DMS 273 (cell line): ENCODE measurements around the gene PRDM16.

Experiments used
- DNase-seq: peaks from one replicate; lab custom pipeline; 2025; ENCODE audit not compliant: unreplicated experiment; lab: John Stamatoyannopoulos, UW

The PRDM16 gene

DNA sequence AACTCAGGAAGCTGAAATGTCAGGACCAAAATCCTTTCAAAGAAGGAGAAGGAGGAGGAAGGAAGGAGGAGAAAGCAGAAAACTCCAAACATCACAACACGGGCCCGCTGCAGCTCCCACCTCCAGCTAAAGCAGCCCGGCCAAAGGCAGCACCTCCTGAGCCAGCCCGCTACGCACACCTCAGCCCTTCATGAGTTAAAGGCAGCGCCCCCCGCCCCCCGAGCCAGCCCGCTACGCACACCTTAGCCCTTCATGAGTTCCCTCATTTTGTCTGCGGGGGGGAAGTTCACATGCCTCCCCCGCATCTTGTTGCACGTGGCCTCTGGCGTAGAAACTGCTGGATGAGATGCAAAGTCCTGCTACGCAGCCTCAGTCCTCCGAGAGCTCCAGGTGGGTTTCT, 294.8 kb downstream of the PRDM16 start:
- no peak for DNase-seq

DNA sequence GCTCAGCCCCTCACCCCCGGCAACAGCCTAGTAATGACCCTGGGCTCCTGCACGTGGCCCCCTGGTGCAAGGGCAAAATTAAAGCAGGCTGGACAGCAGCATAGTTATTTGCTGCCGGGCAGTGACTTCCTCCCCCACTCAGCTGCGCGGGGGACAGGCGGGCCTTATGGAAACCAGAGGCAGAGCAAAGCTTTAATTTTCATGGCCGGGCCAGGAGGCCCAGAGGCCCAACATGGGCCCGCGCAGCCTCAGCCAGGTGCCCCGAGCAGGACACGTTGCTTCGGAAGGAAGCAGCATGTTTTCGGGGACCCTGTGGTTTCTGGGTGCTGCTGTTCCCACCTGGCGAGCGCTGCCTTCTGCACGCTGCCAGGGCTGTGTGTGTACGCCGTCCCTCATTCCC, 295.5 kb downstream of the PRDM16 start:
- DNase-seq = no peak

DNA sequence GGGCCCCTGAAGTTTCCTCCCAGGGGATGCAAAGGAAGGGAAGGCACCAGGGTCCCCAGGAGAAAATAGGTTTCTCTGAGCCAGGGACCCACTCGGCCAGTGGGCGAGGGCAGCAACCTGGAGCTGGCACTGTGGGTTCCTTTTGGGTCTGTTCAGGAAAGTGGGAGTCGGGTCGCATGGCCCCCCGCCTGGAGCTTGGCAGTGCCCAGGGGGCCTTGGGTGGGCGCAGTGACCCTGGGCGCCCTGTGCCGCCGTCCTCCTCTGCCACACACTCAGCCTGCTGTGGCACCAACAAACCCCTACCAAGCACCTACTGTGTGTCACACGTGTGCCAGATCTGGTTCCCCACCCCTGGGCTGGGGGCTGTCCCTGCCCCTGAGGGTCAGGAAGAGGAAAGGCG, 296.0 kb downstream of the PRDM16 start:
- DNase-seq = no peak

DNA sequence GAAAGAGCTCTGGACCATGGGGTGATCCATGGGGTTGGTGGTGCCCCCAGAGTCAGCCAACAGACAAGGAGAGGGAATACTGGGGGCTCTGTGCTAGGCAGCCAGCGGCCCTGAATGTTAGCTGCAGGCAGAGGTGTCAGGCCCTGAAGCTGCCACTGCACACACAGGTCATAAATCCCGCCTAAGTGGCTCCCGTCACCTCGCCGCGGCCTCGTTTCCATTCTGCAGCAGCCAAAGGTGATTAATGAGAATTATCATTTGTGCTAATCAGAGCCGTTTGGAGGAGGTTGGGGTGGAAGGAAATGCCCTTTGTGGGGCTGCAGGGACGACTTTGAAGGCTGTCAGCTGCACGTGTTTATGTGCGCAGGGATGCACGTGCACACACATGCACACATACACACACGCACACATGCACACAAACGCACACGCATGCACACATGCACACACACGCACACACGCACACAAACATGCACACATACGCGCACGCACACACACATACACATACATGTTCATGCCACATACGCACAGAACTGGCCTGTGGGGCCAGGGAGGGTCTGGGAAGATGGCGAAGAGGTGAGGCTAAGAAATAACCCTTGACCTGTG, 296.6 kb downstream of the PRDM16 start:
- no peak for DNase-seq

DNA sequence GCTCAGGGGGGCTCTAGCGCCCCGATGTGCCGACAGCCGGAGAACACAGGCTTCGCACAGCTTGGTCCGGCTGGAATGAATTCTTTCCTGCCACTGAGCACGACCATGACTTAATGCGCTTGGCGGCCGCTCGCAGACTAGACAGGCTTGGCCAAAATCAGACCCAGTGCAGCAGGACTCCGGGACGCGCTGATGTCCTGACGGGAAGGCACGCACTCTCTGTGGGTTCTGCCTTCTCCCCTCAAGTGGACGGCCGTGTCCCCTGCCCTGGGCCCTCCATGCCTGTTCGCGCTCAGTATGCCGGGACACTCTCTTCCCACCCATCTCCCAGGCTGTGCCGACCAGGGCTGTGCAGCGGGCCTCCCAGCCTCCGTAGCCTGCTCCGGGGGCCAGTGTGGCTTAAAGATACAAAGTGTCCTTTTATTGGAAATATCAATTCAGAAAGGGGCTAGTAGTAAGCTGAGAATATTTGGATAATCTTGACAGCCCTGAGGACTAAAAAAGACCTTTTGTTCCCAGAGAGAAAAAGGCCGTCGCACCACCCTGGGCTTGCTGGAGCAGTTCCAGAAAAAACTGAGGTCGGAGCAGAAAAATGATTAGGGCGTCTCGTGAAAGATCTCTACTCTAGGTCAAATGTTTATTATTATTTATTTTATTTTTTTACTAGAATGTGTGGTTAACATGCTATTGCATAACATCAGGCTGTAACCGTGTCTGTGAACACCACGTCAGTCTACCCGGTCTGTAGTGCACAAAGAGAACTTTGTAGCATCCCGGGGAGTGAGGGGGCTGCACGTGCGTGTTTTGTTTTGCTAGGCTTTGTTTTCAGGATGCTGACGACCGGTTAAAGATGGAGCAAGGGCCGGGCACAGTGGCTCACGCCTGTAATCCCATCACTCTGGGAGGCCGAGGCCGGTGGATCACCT, 297.4 kb downstream of the PRDM16 start:
- DNase-seq = no peak

DNA sequence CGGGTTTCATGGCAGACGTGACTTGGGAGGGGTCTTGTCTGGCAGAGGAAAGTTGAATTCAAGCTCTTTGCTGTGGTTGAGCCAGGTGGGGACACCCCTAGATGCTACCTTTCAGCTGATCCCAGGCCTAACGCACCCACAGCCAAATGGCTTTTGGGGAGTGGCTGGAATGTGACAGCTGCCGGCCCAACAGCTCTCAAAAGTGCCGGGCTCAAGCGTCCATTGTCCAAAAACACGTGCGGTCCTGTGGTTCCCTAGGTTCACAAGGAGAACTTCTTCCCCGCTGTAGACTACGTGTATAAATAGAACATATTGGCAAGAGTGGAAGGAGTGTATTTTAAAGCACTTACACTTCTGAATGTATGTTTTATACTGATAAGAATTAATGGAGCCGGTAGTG, 298.4 kb downstream of the PRDM16 start:
- no peak for DNase-seq

DNA sequence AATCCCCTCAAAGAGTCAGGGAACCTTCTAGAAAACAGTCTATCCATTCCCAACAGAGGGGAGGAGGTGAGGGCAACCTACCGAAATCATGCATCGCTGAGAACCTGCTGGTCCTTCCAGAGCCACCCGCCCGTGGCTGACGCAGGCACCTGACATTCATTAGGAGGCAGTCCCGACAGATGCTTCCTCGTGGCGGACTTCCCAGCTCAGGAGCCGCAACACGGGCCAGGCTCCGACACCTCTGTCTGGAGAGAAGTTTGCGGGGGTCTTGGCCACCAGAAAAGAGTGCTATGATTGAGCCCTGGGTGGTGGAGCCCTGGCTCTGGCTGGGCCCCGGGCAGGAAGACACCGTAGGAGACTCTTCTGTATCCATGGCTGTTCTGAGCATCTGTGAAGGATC, 299.1 kb downstream of the PRDM16 start:
- DNase-seq = no peak

DNA sequence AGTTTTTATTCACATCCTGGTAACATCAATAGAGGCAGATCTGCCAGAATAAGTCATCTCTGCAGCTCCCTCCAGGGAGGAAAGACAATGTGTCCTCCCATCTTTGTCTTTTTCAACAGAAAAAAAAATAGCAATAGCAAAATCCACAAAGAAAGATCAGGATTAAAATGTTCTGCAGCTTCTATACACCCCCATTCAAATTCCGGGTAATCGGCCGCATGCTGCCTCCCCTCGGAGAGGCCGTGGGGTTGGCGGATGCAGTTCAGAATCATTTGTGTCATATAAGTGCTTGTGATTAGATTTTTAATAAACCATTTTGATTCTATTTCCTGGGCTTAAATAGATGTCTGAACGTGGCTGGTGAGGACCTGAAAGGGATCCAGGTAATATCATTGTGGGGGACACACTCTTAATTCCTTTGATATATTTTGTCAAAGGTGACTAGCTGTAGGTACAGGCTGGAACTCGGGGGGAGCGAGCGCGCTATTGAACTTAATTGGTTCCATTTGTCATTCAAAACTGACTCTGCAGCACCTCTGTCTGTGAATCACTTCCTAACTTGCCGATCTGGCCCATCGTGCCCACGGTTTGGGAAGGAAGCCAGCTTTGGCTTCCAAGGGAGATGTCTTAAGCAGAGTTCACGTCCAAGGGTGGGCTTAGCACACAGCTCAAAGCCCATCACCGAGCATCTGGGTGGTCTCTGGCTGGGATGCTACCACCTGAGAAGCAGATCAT, 299.9 kb downstream of the PRDM16 start:
- no peak for DNase-seq

DNA sequence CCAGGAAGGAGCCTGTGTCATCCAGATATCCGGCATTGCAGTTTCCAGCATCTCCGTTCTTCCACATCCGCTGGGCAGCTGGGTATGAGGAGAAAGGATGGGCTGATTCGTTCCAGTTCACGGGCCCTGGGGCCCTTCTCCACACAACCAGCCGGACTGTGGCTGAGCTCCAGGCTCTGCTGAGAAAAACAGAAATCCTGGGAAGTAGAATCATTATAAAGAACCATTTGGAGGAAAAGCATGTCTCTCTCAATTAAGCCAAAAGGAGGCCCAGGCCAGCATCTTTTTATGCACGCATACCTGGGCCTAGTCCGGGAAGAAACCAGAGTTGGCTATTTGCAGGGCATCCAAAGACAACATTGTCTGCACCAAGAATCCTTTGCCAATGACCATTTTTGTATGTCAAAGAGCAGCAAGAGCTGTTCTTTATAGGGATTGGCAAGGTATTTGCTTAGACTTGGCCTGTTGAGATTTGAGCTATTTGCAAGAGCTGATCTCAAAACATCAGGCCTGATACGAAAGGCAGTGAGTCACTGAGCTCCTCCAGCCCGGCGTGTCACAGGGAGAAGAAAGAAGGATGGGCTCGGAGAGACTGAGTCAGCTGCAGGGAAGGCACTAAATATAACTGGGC, 300.6 kb downstream of the PRDM16 start:
- no peak for DNase-seq

DNA sequence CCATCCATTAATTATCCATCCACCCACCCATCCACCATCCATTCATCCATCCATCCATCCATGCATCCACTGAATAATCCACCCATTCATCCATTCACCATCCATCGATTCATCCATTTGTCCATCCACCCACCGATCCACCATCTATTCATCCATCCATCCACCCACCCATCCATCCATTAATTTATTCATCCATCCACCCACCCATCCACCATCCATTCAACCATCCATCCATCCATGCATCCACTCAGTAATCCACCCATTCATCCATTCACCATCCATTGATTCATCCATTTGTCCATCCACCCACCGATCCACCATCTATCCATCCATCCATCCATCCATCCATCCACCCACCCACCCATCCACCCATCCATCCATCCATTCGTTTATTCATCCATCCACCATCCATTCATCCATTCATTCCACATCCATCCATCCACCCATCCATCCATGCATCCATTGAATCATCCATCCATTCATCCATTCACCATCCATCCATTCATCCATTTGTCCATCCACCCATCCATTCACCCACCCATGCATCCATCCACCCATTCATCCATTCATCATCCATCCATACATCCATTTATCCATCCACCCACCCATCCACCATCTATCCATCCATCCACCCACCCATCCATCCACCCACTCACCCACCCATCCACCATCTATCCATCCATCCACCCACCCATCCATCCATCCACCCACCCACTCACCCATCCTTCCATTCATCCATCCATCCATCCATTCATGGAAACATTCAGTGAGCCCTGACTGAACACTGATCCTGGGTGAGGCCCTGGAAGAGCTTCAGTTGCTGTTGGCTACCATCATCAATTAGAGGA, 302.1 kb downstream of the PRDM16 start:
- DNase-seq = no peak

DNA sequence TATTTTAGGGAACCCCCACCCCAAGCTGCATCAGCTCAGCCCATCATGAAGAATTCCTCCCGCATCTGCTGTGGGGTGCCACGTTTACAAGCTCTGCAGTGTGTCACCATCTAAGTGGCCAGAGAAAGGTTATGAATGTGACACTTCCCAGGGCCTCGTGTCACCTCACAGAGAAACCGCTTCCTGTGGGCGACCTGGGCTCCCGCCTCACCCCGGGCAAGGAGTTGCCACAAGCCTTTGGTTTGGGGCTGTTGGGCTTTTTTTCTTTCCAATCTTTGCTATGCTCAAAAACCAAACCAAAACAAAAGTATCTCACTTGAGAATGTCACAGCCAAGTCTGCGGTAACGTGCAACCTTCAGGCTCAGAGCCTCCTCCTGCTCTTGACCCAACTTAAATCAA, 303.3 kb downstream of the PRDM16 start:
- no peak for DNase-seq

DNA sequence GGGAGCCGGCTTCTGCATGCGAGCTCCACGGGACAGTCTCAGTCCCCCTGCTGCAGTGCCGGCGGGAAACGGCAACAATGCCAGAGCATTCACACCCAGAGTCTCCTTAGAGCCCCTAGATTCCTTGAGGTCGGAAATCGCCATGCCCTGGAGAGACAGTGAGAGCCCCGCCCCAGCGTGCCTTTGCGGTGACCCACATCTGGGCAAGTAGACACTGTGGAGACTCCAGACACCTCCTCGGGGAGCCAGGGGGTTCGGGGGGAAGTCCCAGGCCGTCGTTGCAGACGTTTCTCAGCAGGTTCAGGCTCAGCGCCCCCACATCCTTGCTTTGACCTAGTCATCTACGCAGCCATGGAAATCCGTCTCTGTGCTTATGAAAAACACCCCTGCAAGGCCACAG, 304.2 kb downstream of the PRDM16 start:
- DNase-seq = no peak

DNA sequence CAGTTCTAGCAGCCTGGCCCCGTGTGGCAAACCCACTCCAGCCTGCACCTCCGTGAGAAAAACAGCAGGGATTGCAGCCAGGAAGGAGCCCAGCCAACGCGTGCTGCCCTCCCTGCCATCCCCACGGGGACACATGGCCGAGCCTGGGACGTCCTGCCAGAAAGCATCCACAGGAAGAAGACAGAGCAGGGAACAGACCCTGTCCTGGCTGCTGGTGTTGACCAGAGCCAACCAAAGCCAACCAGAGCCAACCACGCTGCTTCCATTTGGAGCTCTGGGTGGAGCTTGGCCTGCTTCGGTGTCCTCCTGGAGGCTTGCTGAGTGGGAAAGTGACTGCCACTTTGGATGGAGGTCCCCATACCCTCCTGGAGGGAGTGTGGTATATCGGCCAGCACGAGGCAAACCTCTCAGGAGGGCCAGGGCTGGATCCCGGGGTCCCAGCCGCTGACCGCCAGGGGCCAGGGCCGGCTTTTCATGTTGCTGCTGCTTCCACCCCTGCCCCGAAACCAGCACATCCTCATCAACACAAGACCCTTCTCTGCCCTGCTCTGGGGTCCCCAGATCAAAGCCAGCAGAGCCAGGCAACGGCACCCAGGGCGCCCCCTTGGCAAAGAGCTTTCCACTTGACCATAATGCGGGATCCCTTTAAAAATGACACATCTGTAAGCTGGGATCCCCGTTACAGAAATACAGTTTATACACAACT, 304.9 kb downstream of the PRDM16 start:
- DNase-seq = no peak

DNA sequence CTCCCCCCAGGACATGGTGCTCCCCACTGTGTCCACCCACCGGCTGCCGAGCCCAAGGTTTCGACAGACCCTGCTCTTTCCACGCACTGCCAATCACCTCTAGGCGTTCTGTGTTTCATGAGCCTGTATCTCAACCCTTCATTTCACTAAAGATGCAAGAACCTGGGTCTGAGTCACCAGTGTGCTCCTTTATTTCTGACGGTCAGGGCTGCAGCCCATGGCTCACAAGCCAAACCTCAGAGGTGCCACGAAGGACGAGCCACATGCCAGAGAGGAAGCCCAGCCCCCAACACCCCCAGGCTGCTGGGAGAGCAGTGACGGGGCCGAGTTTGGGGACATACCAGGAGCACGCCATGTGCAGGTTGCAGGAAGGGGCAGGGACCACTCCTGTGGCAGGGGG, 306.2 kb downstream of the PRDM16 start:
- DNase-seq = no peak

DNA sequence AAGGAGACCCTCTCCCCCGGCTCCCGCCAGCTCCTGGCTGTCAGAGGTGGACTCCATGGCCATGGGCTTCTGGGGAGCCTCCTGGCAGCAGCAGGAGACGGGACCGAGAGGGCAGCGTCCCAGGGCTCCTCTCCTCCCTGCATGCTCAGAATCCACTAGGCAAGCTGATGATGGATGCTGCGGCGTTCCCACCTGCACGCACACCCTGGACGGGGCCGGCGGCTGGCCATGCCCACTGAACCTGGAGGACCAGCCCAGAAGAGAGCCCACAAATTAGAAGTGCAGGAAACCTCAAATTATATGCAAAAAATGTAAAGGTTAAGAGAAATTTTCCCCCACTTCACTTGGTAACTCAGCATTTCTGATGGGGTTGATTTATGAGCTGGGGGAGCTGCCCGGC, 308.2 kb downstream of the PRDM16 start:
- no peak for DNase-seq

DNA sequence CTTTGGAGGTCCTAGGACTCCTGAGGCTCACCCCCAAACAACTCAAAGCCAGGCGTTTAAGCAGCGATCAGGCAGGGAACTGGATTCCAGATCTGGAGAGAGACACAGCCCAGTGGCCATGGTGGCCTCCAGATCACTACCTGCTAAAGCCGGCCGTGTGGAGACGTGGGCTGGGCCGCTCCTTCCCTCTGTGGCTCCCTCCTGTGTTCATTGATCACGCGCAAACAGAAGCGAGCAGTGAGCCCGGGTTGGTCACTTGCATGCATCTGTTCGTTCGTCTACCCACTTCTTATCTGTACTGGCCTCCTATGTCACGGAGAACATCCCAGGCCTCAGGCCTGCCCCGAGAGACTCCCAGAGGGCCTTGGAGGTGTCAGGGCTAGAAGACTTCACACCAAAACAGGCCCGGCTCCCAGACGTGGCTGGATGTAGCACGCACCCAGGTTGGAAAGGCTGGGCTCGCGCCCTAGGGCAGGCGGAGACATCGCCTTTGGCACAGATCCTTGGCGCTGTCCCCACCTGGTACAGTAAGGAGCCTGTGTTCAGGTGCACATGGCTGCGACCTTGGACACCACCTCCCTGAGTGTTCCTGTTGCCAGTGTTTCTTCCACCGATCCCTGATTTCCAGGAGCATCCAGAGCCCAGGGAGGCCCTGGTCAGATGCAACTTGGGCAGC, 308.7 kb downstream of the PRDM16 start:
- no peak for DNase-seq

DNA sequence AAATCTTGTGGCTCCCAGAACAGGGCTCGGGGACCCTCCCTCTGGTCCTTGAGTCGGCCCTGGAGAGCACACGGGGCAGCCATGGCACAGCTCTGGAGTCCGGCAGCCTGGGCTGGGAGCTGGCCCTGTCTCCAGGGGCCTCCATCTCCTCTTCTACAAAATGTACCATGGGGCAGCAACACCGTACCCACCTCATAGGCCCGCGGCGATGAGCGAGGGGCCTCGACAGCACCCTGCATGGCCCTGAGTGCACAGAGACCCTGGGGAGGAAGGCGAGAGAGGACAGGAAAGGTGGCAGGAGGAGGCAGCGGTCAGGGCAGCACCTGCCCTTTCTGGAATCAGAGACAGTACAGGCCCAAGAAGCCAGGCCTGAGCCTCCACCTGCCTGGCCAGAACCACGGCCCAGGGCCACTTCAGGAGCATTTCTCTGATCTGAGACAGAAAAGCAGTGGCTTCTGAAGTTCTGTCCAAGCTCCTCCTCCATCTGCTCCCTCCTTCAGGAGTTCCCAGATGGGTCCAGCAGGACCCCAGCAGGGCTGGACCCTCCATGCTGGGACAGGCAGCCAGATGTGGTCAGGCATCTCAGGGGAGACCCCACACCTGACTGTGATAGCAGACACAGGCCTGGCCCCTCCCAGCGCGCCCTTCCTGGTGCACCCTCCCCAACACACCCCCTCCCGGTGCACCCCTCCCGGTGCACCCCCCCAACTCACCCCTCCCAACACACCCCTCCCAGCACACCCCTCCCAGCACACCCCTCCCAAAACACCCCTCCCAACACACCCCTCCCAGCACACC, 309.6 kb downstream of the PRDM16 start:
- DNase-seq = no peak

DNA sequence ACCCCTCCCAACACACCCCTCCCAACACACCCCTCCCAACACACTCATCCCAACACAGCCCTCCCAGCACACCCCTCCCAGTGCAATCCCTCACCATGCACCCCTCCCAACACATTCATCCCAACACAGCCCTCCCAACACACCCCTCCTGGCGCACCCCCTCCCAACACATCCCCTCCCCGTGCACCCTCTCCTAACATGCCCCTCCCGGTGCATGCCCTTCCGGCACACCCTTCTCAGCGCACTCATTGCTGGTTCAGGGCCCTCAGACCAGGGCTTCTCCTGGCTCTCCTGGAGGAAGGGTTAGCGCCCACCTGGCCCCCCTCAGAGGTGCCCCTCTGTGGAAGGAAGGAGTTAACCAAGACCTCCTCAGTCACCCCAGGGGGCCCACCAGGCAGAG, 310.9 kb downstream of the PRDM16 start:
- no peak for DNase-seq

DNA sequence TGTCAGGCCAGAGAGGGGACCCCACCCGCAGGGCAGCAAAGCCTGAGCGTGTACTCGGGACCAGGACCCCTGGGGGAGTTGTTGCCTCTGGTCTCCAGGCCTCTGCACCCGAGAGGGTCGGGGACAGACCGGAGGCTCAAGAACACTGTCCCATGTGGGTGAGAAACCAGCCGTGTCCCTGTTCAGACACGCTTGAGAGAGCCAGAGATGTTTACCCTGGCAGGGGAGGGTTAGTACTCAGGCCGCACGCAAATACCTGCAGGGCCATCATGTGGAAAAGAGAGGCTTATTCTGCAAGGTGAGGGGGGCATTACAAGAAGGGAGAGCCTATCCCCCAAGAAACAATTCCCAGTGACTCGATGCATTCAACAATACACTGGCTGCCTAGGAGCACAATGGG, 311.5 kb downstream of the PRDM16 start:
- DNase-seq = no peak
